Fibroblast of lung (primary cell): ENCODE data around the gene MAPT. TPM values are rescaled to one million over a fixed set of nuclear protein-coding genes. Genes with fewer than 3 reads are reported as not detected.
"Not testable (repeated sequence)": the region's sequence is repeated elsewhere in the genome, so short reads cannot be mapped to it uniquely, and the experiment has no call there.

Source experiments
- DNase-seq, 2 donors: peaks; one replicate each; pipeline versions ENCODE4 v3.0.0 to v3.0.0-alpha.2; 2010; ENCODE audit warnings: low read depth in 2 of 2
- H2AFZ ChIP-seq: 2 replicates; pipeline ENCODE4 v1.5.1; 2012; ENCODE audit warnings: low read length, control low read depth, inconsistent platforms
- H3K27ac ChIP-seq: 2 replicates; pipeline ENCODE4 v1.5.1; 2011; ENCODE audit warnings: low read length, control low read depth; ENCODE audit not compliant: insufficient read depth
- H3K27me3 ChIP-seq: 2 replicates; pipeline ENCODE4 v1.5.1; 2011; ENCODE audit warnings: mild to moderate bottlenecking, low read length; ENCODE audit not compliant: control insufficient read depth, insufficient read depth
- H3K36me3 ChIP-seq: 2 replicates; pipeline ENCODE4 v1.5.1; 2011; ENCODE audit warnings: low read length; ENCODE audit not compliant: control insufficient read depth, insufficient read depth
- H3K4me1 ChIP-seq: 2 replicates; pipeline ENCODE4 v1.5.1; 2011; ENCODE audit warnings: low read length; ENCODE audit not compliant: control insufficient read depth, insufficient read depth; ENCODE audit errors: extremely low read depth
- H3K4me2 ChIP-seq: 2 replicates; pipeline ENCODE4 v1.5.1; 2011; ENCODE audit warnings: low read length, control low read depth; ENCODE audit not compliant: insufficient read depth; ENCODE audit errors: extremely low read depth
- H3K4me3 ChIP-seq, 4 experiments: fragments of 200-600 bp in 1 of 4; sonication (generic) in 1 of 4; replicated peaks in 1 of 4; 2 replicates each; pipeline ENCODE4 v1.5.1; 2011 to 2016; ENCODE audit warnings: low read length in 4 of 4, low read depth in 3 of 4, mild to moderate bottlenecking in 3 of 4, control low read depth in 2 of 4, inconsistent platforms in 1 of 4, mixed read lengths in 1 of 4; ENCODE audit not compliant: insufficient read depth in 1 of 4; ENCODE audit errors: control extremely low read depth in 1 of 4
- H3K79me2 ChIP-seq: 2 replicates; pipeline ENCODE4 v1.5.1; 2012; ENCODE audit warnings: mild to moderate bottlenecking, low read length, inconsistent platforms; ENCODE audit not compliant: control insufficient read depth, insufficient read depth
- H3K9ac ChIP-seq: 2 replicates; pipeline ENCODE4 v1.5.1; 2011; ENCODE audit warnings: mild to moderate bottlenecking, low read length, control low read depth; ENCODE audit not compliant: insufficient read depth
- H3K9me3 ChIP-seq: 2 replicates; pipeline ENCODE4 v1.5.1; 2012; ENCODE audit warnings: low read depth, low read length; ENCODE audit not compliant: control insufficient read depth, insufficient read depth
- H4K20me1 ChIP-seq: 2 replicates; pipeline ENCODE4 v1.5.1; 2011; ENCODE audit warnings: low read length; ENCODE audit not compliant: control insufficient read depth, insufficient read depth; ENCODE audit errors: extremely low read depth
- EZH2 ChIP-seq: IDR thresholded peaks from 2 replicates; pipeline ENCODE4 v1.5.1; 2012; ENCODE audit warnings: low read length, control low read depth, mild to moderate bottlenecking; ENCODE audit errors: missing control alignments
- polyA plus RNA-seq, 2 donors: library from polyadenylated mRNA; depleted of rRNA in 1 of 2; stranded (reverse) in 1 of 2; unstranded in 1 of 2; fragments of >200 nt; gene quantifications; 2 replicates each; pipeline ENCODE4 v1.2.1, GENCODE V29; 2011 to 2012; ENCODE audit warnings: missing spikeins in 1 of 2
- total RNA-seq: library from RNA; depleted of rRNA; stranded (reverse); fragments of >200 nt; gene quantifications from 2 replicates; pipeline ENCODE4 v1.2.1, GENCODE V29; 2014
- TF ChIP-seq, protein P1 (sequence below), 2 donors: IDR thresholded peaks in 1 of 2; conservative IDR thresholded peaks in 1 of 2; 1 replicate in 1 of 2; 2 replicates in 1 of 2; pipeline ENCODE4 v1.5.1; 2011 to 2012; ENCODE audit warnings: low read length in 2 of 2, control low read depth in 1 of 2, inconsistent platforms in 1 of 2, low read depth in 1 of 2, mild to moderate bottlenecking in 1 of 2

The MAPT gene
- total and polyA plus RNA-seq, 2 donors (not counting 1 experiment from before 2014, with no cell fraction given): 0.09 to 0.50 TPM

DNA sequence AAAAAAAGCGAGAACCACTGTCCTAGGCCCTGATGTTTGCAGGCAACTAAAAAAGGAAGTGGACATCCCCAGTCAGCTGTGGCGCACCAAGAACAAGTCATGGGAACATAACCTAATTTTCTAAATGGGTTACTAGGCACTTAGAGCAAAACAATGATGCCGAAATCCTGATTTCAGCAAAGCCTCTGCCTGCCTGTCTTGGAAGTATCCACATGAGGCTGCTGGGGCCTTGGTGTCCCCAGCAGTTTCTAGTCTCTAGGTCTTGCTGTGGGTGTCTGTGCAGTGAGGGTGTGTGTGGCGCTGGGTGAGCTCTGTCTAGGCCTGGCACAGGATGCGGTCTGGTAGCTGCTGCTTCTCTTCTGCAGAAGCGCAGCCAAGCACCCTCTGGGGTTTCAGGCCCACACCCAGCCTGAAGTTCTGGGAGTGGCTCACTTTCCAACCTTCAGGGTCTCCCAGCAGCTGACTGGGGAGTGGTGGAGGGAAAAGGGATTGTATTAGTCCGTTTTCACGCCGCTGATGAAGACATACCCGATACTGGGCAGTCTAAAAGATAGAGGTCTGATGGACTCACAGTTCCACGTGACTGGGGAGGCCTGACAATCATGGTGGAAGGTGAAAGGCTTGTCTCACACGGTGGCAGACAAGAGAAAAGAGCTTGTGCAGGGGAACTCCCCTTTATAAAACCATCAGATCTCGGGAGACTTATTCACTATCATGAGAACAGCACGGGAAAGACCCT lies 125.8 kb downstream of the MAPT start:
- H3K4me1 ChIP-seq: no peaks in the 10 kb centered on the region
- H3K36me3 ChIP-seq: no peaks in the 10 kb centered on the region
- H3K4me2 ChIP-seq: no peak overlapping the region
- H2AFZ ChIP-seq: no peak overlapping the region
- DNase-seq: no peak
- H3K9me3 ChIP-seq: no peaks in the 10 kb centered on the region
- H3K4me3 ChIP-seq: no peak overlapping the region
- no peak overlapping the region for H3K9ac ChIP-seq
- TF ChIP-seq EZH2: no peak
- TF ChIP-seq, protein P1, sequence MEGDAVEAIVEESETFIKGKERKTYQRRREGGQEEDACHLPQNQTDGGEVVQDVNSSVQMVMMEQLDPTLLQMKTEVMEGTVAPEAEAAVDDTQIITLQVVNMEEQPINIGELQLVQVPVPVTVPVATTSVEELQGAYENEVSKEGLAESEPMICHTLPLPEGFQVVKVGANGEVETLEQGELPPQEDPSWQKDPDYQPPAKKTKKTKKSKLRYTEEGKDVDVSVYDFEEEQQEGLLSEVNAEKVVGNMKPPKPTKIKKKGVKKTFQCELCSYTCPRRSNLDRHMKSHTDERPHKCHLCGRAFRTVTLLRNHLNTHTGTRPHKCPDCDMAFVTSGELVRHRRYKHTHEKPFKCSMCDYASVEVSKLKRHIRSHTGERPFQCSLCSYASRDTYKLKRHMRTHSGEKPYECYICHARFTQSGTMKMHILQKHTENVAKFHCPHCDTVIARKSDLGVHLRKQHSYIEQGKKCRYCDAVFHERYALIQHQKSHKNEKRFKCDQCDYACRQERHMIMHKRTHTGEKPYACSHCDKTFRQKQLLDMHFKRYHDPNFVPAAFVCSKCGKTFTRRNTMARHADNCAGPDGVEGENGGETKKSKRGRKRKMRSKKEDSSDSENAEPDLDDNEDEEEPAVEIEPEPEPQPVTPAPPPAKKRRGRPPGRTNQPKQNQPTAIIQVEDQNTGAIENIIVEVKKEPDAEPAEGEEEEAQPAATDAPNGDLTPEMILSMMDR (conservative IDR thresholded peaks at IDR 0.05 in 1 of 2, IDR thresholded peaks at IDR 0.05 in 1 of 2; ENCODE audit: low read depth in 1 of 2, low read length in 2 of 2): no peak
- no peaks in the 10 kb centered on the region for H4K20me1 ChIP-seq
- no peak overlapping the region for H3K27ac ChIP-seq
- no peaks in the 10 kb centered on the region for H3K27me3 ChIP-seq
- H3K79me2 ChIP-seq: no peaks in the 10 kb centered on the region

DNA sequence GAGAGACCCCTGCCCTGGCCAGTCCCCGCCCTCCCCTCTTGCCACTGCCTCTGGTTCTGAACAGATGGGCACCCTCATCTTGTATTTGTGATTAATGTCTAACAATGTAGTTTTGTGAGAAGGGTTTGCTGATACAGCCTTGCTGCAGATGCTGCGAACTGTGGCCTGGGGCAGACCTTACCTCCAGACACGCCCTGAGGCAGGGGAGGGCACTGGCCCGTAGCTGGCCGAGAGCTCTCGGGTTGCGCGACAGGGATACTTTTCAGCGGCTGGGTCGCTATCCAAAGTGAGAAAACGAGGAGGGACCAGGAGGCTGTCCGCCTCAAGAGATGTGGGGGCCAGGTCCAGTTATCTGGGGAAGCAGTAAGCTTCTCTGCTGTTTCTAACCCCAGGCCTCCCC lies 126.6 kb downstream of the MAPT start:
- Histone ChIP-seq H3K36me3 (no peaks in the 10 kb centered on the region), H3K9ac (no peak overlapping the region), H2AFZ (no peak overlapping the region), H3K27me3 (no peaks in the 10 kb centered on the region), H3K4me1 (no peaks in the 10 kb centered on the region), H3K4me2 (no peak overlapping the region), H3K4me3 (no peak overlapping the region), H4K20me1 (no peaks in the 10 kb centered on the region), H3K9me3 (no peaks in the 10 kb centered on the region), H3K79me2 (no peaks in the 10 kb centered on the region), H3K27ac (no peak overlapping the region)
- DNase-seq: no peak
- no peak for TF ChIP-seq EZH2
- TF ChIP-seq, protein P1 (conservative IDR thresholded peaks at IDR 0.05 in 1 of 2, IDR thresholded peaks at IDR 0.05 in 1 of 2; ENCODE audit: low read depth in 1 of 2, low read length in 2 of 2): no peak

DNA sequence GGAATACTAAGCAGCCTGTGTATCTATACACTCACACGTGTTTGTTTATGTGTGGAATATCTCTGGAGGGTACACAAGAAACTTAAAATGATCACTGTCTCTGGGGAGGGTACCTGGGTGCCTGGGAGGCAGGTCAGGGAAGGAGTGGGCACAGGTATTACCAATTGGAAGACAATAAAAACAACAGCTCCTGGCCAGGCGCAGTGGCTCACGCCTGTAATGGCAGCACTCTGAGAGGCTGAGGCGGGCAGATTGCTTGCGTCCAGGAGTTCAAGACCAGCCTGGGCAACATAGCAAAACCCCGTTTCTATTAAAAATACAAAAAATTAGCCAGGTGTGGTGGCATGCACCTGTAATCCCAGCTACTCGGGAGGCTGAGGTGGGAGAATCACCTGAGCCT lies 129.0 kb downstream of the MAPT start:
- H2AFZ ChIP-seq, H3K9ac ChIP-seq, H3K4me1 ChIP-seq, H3K36me3 ChIP-seq, H3K4me3 ChIP-seq, H4K20me1 ChIP-seq, H3K9me3 ChIP-seq, H3K27ac ChIP-seq, H3K4me2 ChIP-seq, H3K79me2 ChIP-seq, H3K27me3 ChIP-seq, DNase-seq: not testable (repeated sequence)
